GM18508 (cell line): ENCODE measurements around the gene NDUFS5.
"Not testable (repeated sequence)": the region's sequence is repeated elsewhere in the genome, so short reads cannot be mapped to it uniquely, and the experiment has no call there.

Source experiments
- ATAC-seq: cut with Tn5 transposase; IDR thresholded peaks from one replicate; pipeline ENCODE4 v1.9.1; 2021; ENCODE audit warnings: moderate number of reproducible peaks; ENCODE audit not compliant: insufficient read depth, unreplicated experiment

NDUFS5 gene

GRCh38 chr1:39006726-39007645 lies 19.2 kb upstream of the NDUFS5 start:
- ATAC-seq, result no peak

GRCh38 chr1:39014956-39015355 lies 11.2 kb upstream of the NDUFS5 start:
- not testable (repeated sequence) for ATAC-seq

- ATAC-seq, result no peak
These were observed 9.5 kb upstream of the NDUFS5 start for GRCh38 chr1:39016604-39017171.

GRCh38 chr1:39017266-39017665 lies 8.9 kb upstream of the NDUFS5 start:
- ATAC-seq, result no peak

DNA sequence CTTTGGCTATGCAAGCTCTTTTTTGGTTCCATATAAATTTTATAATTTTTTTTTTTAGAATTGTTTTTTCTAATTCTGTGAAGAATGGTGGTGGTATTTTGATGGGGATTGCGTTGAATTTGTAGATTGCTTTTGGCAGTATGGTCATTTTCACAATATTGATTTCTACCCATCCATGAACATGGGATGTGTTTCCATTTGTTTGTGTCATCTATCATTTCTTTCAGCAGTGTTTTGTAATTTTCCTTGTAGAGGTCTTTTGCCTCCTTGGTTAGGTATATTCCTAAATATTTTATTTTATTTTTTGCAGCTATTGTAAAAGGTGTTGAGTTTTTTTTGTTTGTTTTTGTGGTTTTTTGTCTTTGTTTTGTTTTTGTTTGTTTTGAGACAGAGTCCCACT lies 5.7 kb upstream of the NDUFS5 start:
- ATAC-seq, result not testable (repeated sequence)

DNA sequence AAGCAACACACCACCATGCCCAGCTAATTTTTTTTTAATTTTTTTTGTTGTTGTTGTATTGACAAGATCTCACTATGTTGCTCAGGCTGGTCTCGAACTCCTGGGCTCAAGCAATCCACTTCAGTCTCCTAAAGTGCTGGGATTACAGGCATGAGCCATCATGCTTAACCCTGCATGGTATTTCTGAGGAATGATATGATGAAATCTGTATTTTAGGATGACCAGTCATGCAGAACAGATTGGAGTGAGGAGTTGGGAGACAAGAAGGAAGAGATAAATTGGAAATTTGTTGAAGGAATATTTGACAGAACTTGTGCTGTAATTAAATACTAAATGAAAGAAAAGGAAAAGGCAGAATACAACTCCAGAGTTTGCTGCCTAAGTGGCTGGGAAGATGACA lies 4.7 kb upstream of the NDUFS5 start:
- ATAC-seq, result no peak

GRCh38 chr1:39023140-39023539 lies 3.0 kb upstream of the NDUFS5 start:
- no peak for ATAC-seq

DNA sequence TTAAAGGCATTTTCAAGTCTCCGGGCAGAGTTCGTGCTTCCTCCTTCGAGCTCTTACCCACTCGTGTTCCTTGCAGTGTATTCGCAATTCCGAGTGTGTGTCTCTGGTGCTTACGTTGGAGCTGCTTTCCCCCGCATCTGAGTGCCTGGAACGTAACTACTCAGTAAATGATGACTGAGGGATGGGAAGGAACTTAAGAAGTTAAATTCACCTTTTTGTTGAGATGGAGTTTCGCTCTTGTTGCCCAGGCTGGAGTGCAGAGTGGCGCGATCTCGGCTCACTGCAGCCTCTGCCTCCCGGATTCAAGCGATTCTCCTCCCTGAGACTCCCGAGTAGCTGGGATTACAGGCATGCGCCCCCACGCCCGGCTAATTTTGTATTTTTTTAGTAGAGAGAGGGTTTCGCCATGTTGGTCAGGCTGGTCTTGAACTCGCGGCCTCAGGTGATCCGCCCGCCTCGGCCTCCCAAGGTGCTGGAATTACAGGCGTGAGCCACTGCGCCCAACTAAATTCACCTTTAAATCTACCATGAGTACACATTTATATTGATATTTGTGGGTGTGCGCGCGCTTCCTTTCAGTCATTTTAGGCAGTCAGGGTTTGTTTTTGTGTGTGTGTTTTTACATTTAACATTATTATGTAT lies 837 bp downstream of the NDUFS5 start:
- ATAC-seq, result no peak

GRCh38 chr1:39034114-39034654 lies 8.0 kb downstream of the NDUFS5 start:
- ATAC-seq, result no peak

- no peak for ATAC-seq
These were observed 10.5 kb downstream of the NDUFS5 start for GRCh38 chr1:39036678-39037077.

- no peak for ATAC-seq
These were observed 17.4 kb downstream of the NDUFS5 start for GRCh38 chr1:39043513-39043912.

DNA sequence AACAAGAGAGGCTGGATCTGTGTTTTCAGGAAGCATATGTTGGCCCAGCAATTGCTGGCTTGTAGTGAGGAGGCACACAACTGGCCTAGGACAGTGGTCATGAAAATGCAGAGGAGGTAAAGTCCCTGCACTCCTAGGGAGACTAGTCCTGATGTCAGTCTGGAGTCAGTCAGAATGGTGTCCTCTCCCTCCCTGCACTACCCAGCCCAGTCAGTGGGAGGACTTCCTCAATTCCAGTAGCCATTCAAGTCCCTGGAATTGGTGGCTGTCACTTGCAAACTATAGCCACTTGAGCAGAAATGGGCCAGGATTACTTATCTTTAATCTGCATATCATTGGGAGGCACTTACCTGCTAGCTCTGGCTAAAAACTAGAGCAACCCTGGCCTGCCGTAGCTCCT lies 18.6 kb downstream of the NDUFS5 start:
- no peak for ATAC-seq

DNA sequence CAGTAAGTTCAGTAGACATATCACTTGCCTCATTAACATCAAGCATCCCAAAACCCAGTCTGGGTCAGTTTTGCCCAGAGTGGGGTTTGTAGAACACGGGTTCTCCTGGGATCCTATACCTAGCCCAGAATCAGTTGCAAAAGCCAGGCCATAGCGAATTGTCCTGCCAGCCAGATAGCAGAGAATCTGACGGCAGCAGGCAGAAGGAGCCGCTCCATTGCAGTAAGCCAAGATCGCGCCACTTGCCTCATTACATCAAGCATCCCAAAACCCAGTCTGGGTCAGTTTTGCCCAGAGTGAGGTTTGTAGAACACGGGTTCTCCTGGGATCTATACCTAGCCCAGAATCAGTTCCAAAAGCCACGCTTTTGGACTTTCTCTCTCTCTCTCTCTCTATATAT lies 19.1 kb downstream of the NDUFS5 start:
- ATAC-seq, result no peak

DNA sequence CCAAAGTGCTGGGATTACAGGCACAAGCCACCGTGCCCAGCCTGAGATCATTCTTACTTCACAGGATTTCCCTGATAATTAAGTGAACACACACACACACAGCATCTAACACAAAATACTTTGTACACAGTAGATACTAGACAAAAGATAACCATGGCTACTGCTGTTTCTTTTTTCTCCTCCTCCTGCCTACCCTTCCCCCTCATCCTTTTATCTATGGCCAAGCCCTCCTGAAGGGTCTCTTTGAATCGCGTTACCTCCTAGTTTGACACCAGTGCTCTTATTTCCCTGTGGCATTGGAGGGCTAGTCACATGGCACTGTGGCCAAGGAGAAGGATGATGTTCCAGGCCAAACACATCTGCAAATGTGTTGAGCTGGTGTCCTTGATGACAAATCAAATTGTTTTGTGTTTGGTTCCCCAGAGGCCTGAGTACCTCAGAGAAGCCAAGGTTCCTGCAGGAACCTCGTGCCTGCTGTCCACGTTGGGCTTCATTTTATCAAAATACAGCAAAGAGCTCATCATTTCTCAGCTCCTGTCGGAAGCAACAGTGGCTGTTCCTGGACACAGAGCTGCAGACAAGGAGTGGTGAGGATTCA lies 20.6 kb downstream of the NDUFS5 start:
- no peak for ATAC-seq

GRCh38 chr1:39047374-39048229 lies 21.5 kb downstream of the NDUFS5 start:
- ATAC-seq, result no peak

GRCh38 chr1:39048745-39049370 lies 22.7 kb downstream of the NDUFS5 start:
- no peak for ATAC-seq

GRCh38 chr1:39050001-39050400 lies 23.9 kb downstream of the NDUFS5 start:
- no peak for ATAC-seq

DNA sequence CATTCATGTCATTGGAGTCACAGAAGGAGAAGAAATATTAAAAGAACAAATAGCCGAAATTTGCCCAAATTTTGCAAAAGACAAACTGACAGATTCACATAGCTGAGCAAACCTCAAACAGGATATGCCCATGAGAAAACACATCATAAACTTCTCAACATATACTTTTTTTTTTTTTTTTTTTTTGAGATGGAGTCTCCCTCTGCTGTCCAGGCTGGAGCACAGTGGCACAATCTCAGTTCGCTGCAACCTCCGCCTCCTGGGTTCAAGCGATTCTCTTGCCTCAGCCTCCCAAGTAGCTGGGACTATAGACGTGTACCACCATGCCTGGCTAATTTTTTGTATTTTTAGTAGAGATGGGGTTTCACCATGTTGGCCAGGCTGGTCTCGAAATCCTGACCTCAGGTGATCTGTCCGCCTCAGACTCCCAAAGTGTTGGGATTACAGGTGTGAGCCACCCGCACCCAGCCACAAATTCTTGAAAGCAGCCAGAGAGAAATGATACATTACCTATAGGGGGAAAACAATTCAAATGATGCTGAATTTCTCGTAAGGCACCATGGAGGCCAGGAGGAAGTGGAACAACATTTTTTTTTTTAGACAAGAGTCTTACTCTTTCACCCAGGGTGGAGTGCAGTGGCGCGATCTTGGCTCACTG lies 25.2 kb downstream of the NDUFS5 start:
- ATAC-seq, result not testable (repeated sequence)

- ATAC-seq, result no peak
These were observed 25.8 kb downstream of the NDUFS5 start for GRCh38 chr1:39051956-39052355.
